Measurements from ENCODE around the gene NTF3.

The NTF3 gene

DNA sequence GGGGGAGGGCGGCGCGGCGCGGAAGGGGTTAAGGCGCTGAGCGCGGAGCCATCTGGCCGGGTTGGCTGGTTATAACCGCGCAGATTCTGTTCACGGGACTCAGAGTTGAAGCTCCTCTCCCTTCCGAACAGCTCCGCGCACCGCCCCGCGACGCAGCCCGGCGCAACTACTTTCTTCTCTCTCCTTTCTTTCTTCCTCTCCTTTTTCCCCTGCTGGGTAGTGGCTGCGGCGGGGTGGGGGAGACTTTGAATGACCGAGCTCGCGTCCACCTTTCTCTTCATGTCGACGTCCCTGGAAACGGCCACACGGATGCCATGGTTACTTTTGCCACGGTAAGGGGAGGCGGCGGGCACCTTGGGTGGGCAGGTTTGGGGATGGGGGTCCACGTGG, at the start of gene NTF3:
NTF3 (plus strand) TSS at position 98 of the 390 bp plus-strand sequence; CDS start at position 315, 217 bp downstream.
- Histone ChIP-seq H3K9ac (ENCODE audit: low read depth in 1 of 2, low read length in 2 of 2) (peak within 1 kb of the TSS in 1 of 2 donors; percentile 33), H3K27ac (ENCODE audit: low read depth in 2 of 2, low read length in 2 of 2) (peak within 1 kb of the TSS in 1 of 2 donors; percentile 46), H3K27me3 (ENCODE audit: control insufficient read depth in 2 of 2, insufficient read depth in 2 of 2, low read length in 2 of 2) (peaks cover 40 to 52% of the 10 kb centered on the region in 2 donors), H3K36me3 (ENCODE audit: control insufficient read depth in 2 of 2, insufficient read depth in 2 of 2, low read length in 2 of 2) (no peaks in the 10 kb centered on the region), H3K4me3 (ENCODE audit: low read length in 2 of 2) (peak within 1 kb of the TSS; percentile 53 to 57), H3K4me1 (ENCODE audit: control insufficient read depth in 2 of 2, insufficient read depth in 2 of 2, low read length in 2 of 2) (peaks cover 11 to 20% of the 10 kb centered on the region in 2 donors), H3K9me3 (ENCODE audit: control insufficient read depth in 2 of 2, low read length in 2 of 2) (no peaks in the 10 kb centered on the region)

GRCh38 chr12:5384015-5384414, 47.9 kb upstream of the NTF3 start:
- Histone ChIP-seq H3K36me3 (ENCODE audit: control insufficient read depth in 2 of 2, insufficient read depth in 2 of 2, low read length in 2 of 2) (no peaks in the 10 kb centered on the region), H3K27ac (ENCODE audit: low read depth in 2 of 2, low read length in 2 of 2) (no peak overlapping the region), H3K4me3 (ENCODE audit: low read length in 2 of 2) (no peak overlapping the region), H3K27me3 (ENCODE audit: control insufficient read depth in 2 of 2, insufficient read depth in 2 of 2, low read length in 2 of 2) (no peaks in the 10 kb centered on the region), H3K9ac (ENCODE audit: low read depth in 1 of 2, low read length in 2 of 2) (no peak overlapping the region), H3K4me1 (ENCODE audit: control insufficient read depth in 2 of 2, insufficient read depth in 2 of 2, low read length in 2 of 2) (no peaks in the 10 kb centered on the region), H3K9me3 (ENCODE audit: control insufficient read depth in 2 of 2, low read length in 2 of 2) (no peaks in the 10 kb centered on the region)

- H3K9ac ChIP-seq (ENCODE audit: low read depth in 1 of 2, low read length in 2 of 2): no peak overlapping the region
- no peak overlapping the region for H3K4me3 ChIP-seq (ENCODE audit: low read length in 2 of 2)
- H3K9me3 ChIP-seq (ENCODE audit: control insufficient read depth in 2 of 2, low read length in 2 of 2): no peaks in the 10 kb centered on the region
- H3K36me3 ChIP-seq (ENCODE audit: control insufficient read depth in 2 of 2, insufficient read depth in 2 of 2, low read length in 2 of 2): no peaks in the 10 kb centered on the region
- H3K27me3 ChIP-seq (ENCODE audit: control insufficient read depth in 2 of 2, insufficient read depth in 2 of 2, low read length in 2 of 2): no peaks in the 10 kb centered on the region
- H3K27ac ChIP-seq (ENCODE audit: low read depth in 2 of 2, low read length in 2 of 2): no peak overlapping the region
- H3K4me1 ChIP-seq (ENCODE audit: control insufficient read depth in 2 of 2, insufficient read depth in 2 of 2, low read length in 2 of 2): no peaks in the 10 kb centered on the region
Measured at GRCh38 chr12:5388581-5389535, 43.0 kb upstream of the NTF3 start.

- Histone ChIP-seq H3K27ac (ENCODE audit: low read depth in 2 of 2, low read length in 2 of 2) (no peak overlapping the region), H3K9ac (ENCODE audit: low read depth in 1 of 2, low read length in 2 of 2) (no peak overlapping the region), H3K27me3 (ENCODE audit: control insufficient read depth in 2 of 2, insufficient read depth in 2 of 2, low read length in 2 of 2) (no peaks in the 10 kb centered on the region), H3K9me3 (ENCODE audit: control insufficient read depth in 2 of 2, low read length in 2 of 2) (no peaks in the 10 kb centered on the region), H3K4me1 (ENCODE audit: control insufficient read depth in 2 of 2, insufficient read depth in 2 of 2, low read length in 2 of 2) (no peaks in the 10 kb centered on the region), H3K36me3 (ENCODE audit: control insufficient read depth in 2 of 2, insufficient read depth in 2 of 2, low read length in 2 of 2) (no peaks in the 10 kb centered on the region), H3K4me3 (ENCODE audit: low read length in 2 of 2) (no peak overlapping the region)
Measured at GRCh38 chr12:5390174-5390799, 41.6 kb upstream of the NTF3 start.

- Histone ChIP-seq H3K9me3 (ENCODE audit: control insufficient read depth in 2 of 2, low read length in 2 of 2) (no peaks in the 10 kb centered on the region), H3K4me1 (ENCODE audit: control insufficient read depth in 2 of 2, insufficient read depth in 2 of 2, low read length in 2 of 2) (peaks cover 0 to 2% of the 10 kb centered on the region in 2 donors), H3K27me3 (ENCODE audit: control insufficient read depth in 2 of 2, insufficient read depth in 2 of 2, low read length in 2 of 2) (no peaks in the 10 kb centered on the region), H3K9ac (ENCODE audit: low read depth in 1 of 2, low read length in 2 of 2) (no peak overlapping the region), H3K27ac (ENCODE audit: low read depth in 2 of 2, low read length in 2 of 2) (no peak overlapping the region), H3K4me3 (ENCODE audit: low read length in 2 of 2) (no peak overlapping the region), H3K36me3 (ENCODE audit: control insufficient read depth in 2 of 2, insufficient read depth in 2 of 2, low read length in 2 of 2) (no peaks in the 10 kb centered on the region)
Measured at GRCh38 chr12:5391653-5392052, 40.3 kb upstream of the NTF3 start.

- Histone ChIP-seq H3K9ac (ENCODE audit: low read depth in 1 of 2, low read length in 2 of 2) (no peak overlapping the region), H3K4me3 (ENCODE audit: low read length in 2 of 2) (no peak overlapping the region), H3K27me3 (ENCODE audit: control insufficient read depth in 2 of 2, insufficient read depth in 2 of 2, low read length in 2 of 2) (no peaks in the 10 kb centered on the region), H3K27ac (ENCODE audit: low read depth in 2 of 2, low read length in 2 of 2) (no peak overlapping the region), H3K4me1 (ENCODE audit: control insufficient read depth in 2 of 2, insufficient read depth in 2 of 2, low read length in 2 of 2) (peaks cover 0 to 2% of the 10 kb centered on the region in 2 donors), H3K36me3 (ENCODE audit: control insufficient read depth in 2 of 2, insufficient read depth in 2 of 2, low read length in 2 of 2) (no peaks in the 10 kb centered on the region), H3K9me3 (ENCODE audit: control insufficient read depth in 2 of 2, low read length in 2 of 2) (no peaks in the 10 kb centered on the region)
Measured at GRCh38 chr12:5392961-5393360, 38.9 kb upstream of the NTF3 start.

- H3K36me3 ChIP-seq (ENCODE audit: control insufficient read depth in 2 of 2, insufficient read depth in 2 of 2, low read length in 2 of 2): no peaks in the 10 kb centered on the region
- H3K4me1 ChIP-seq (ENCODE audit: control insufficient read depth in 2 of 2, insufficient read depth in 2 of 2, low read length in 2 of 2): peaks cover 0 to 2% of the 10 kb centered on the region in 2 donors
- H3K4me3 ChIP-seq (ENCODE audit: low read length in 2 of 2): no peak overlapping the region
- no peaks in the 10 kb centered on the region for H3K27me3 ChIP-seq (ENCODE audit: control insufficient read depth in 2 of 2, insufficient read depth in 2 of 2, low read length in 2 of 2)
- no peaks in the 10 kb centered on the region for H3K9me3 ChIP-seq (ENCODE audit: control insufficient read depth in 2 of 2, low read length in 2 of 2)
- H3K27ac ChIP-seq (ENCODE audit: low read depth in 2 of 2, low read length in 2 of 2): no peak overlapping the region
- no peak overlapping the region for H3K9ac ChIP-seq (ENCODE audit: low read depth in 1 of 2, low read length in 2 of 2)
Measured at GRCh38 chr12:5395443-5396271, 36.3 kb upstream of the NTF3 start.

DNA sequence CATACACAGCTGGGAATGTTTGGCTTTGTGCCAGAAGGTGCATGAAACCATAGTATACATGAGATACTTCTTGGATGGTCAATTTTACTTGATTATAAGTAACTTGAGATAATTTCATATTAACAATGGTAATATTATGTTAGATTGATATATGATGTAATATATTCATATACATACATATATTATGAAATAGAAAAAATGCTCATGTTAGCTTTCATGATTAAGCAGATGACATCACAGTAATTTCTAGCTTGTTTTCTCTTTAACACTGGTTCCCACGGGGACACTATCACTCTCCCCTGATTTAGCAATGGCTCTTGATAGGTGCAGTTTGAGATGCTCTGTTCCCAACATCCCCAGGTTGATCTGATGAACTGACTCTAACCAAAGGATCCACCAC, 35.4 kb upstream of the NTF3 start:
- H3K27ac ChIP-seq (ENCODE audit: low read depth in 2 of 2, low read length in 2 of 2): no peak overlapping the region
- H3K27me3 ChIP-seq (ENCODE audit: control insufficient read depth in 2 of 2, insufficient read depth in 2 of 2, low read length in 2 of 2): no peaks in the 10 kb centered on the region

DNA sequence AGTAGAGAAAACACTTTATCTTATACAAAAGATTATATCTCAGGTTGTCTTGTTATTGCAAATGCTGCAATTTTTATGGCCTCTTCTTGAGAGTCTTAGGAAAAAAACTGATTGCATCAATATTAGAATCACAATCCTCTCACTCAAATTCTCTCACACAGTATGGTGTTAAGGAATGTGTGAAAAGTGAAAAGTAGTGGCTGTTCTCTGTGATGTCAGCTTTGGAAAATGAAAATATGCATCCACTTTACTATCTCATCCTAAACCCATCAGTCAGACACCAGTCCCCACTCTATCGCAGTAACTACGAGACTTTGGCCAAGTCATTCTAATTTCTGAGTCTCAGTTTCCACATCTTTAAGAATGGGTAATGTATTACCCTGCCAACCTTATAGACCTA, 32.6 kb upstream of the NTF3 start:
- Histone ChIP-seq H3K27me3 (ENCODE audit: control insufficient read depth in 2 of 2, insufficient read depth in 2 of 2, low read length in 2 of 2) (no peaks in the 10 kb centered on the region), H3K4me1 (ENCODE audit: control insufficient read depth in 2 of 2, insufficient read depth in 2 of 2, low read length in 2 of 2) (peaks cover 0 to 2% of the 10 kb centered on the region in 2 donors), H3K27ac (ENCODE audit: low read depth in 2 of 2, low read length in 2 of 2) (no peak overlapping the region), H3K36me3 (ENCODE audit: control insufficient read depth in 2 of 2, insufficient read depth in 2 of 2, low read length in 2 of 2) (no peaks in the 10 kb centered on the region), H3K9ac (ENCODE audit: low read depth in 1 of 2, low read length in 2 of 2) (no peak overlapping the region), H3K9me3 (ENCODE audit: control insufficient read depth in 2 of 2, low read length in 2 of 2) (no peaks in the 10 kb centered on the region), H3K4me3 (ENCODE audit: low read length in 2 of 2) (no peak overlapping the region)

More for the DNA sequence above, 35.4 kb upstream of the NTF3 start:
- Histone ChIP-seq H3K36me3 (ENCODE audit: control insufficient read depth in 2 of 2, insufficient read depth in 2 of 2, low read length in 2 of 2) (no peaks in the 10 kb centered on the region), H3K4me1 (ENCODE audit: control insufficient read depth in 2 of 2, insufficient read depth in 2 of 2, low read length in 2 of 2) (peaks cover 0 to 2% of the 10 kb centered on the region in 2 donors), H3K4me3 (ENCODE audit: low read length in 2 of 2) (no peak overlapping the region), H3K9ac (ENCODE audit: low read depth in 1 of 2, low read length in 2 of 2) (no peak overlapping the region), H3K9me3 (ENCODE audit: control insufficient read depth in 2 of 2, low read length in 2 of 2) (no peaks in the 10 kb centered on the region)

Data from mucosa of rectum (tissue), 2 donors.